Tibial artery (tissue), 4 donors: ENCODE results near the gene SYNDIG1.

Source experiments
- DNase-seq, 2 donors: peaks; one replicate each; pipeline ENCODE4 v3.0.0-alpha.2; 2019
- H3K27ac ChIP-seq, 2 donors: fragments of 200-600 bp; sonication (generic) in 1 of 2; 1 replicate in 1 of 2; 2 replicates in 1 of 2; pipeline ENCODE4 v1.5.1; 2018 to 2019; ENCODE audit warnings: mild to moderate bottlenecking in 1 of 2
- H3K27me3 ChIP-seq, 2 donors: fragments of 200-600 bp; sonication (generic) in 1 of 2; one replicate each; pipeline versions ENCODE4 v1.5.1 to v1.6.0; 2016 to 2019
- H3K36me3 ChIP-seq, 3 donors: fragments of 200-600 bp; sonication (generic) in 2 of 3; one replicate each; pipeline ENCODE4 v1.5.1; 2016 to 2019; ENCODE audit warnings: mild to moderate bottlenecking in 2 of 3
- H3K4me1 ChIP-seq, 4 donors: fragments of 200-600 bp; sonication (generic) in 2 of 4; 1 replicate in 3 of 4; 2 replicates in 1 of 4; pipeline ENCODE4 v1.5.1; 2016 to 2019
- H3K4me3 ChIP-seq, 2 donors: fragments of 200-600 bp; sonication (generic) in 1 of 2; 1 replicate in 1 of 2; 2 replicates in 1 of 2; pipeline ENCODE4 v1.5.1; 2018 to 2019; ENCODE audit warnings: mild to moderate bottlenecking in 2 of 2
- H3K9me3 ChIP-seq, 3 donors: fragments of 200-600 bp; sonication (generic) in 1 of 3; one replicate each; pipeline ENCODE4 v1.5.1; 2016 to 2019
- intact Hi-C: fragments of 100-400 bp; cut with DNase I; formaldehyde crosslinking; loops from one replicate; pipeline ENCODE4 v1.15.0; 2023; ENCODE audit warnings: low total_unique reads
- TF ChIP-seq, protein P1 (sequence below), 2 experiments: fragments of 200-600 bp in 1 of 2; fragments of 450-650 bp in 1 of 2; IDR thresholded peaks; one replicate each; pipeline ENCODE4 v1.5.1; 2017 to 2019; ENCODE audit warnings: antibody characterized with exemption in 2 of 2, mild to moderate bottlenecking in 1 of 2, moderate library complexity in 1 of 2

SYNDIG1 gene

GRCh38 chr20:24535941-24536730 lies 66.7 kb downstream of the SYNDIG1 start:
- Histone ChIP-seq H3K9me3 (no peaks in the 10 kb centered on the region), H3K27me3 (no peaks in the 10 kb centered on the region), H3K36me3 (no peaks in the 10 kb centered on the region), H3K4me3 (no peak overlapping the region), H3K4me1 (no peaks in the 10 kb centered on the region), H3K27ac (no peak overlapping the region)
- TF ChIP-seq, protein P1, sequence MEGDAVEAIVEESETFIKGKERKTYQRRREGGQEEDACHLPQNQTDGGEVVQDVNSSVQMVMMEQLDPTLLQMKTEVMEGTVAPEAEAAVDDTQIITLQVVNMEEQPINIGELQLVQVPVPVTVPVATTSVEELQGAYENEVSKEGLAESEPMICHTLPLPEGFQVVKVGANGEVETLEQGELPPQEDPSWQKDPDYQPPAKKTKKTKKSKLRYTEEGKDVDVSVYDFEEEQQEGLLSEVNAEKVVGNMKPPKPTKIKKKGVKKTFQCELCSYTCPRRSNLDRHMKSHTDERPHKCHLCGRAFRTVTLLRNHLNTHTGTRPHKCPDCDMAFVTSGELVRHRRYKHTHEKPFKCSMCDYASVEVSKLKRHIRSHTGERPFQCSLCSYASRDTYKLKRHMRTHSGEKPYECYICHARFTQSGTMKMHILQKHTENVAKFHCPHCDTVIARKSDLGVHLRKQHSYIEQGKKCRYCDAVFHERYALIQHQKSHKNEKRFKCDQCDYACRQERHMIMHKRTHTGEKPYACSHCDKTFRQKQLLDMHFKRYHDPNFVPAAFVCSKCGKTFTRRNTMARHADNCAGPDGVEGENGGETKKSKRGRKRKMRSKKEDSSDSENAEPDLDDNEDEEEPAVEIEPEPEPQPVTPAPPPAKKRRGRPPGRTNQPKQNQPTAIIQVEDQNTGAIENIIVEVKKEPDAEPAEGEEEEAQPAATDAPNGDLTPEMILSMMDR (IDR thresholded peaks at IDR 0.05): no peak
- DNase-seq: no peak
- intact Hi-C loops: no loop called here

DNA sequence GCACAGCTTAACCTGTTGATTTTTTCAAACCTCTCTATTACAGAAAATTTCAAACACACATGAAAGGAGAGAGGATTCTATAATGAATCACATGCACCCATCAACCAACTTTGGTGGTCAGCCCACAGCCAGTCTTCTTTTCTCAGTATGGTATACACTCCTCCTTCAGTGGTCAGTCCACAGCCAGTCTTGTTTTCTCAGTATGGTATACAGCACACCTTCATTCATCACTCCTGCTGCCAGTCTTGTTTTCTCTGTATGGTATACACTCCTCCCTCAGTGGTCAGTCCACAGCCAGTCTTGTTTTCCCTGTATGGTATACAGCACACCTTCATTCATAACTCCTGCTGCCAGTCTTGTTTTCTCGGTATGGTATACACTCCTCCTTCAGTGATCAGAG lies 67.8 kb downstream of the SYNDIG1 start:
- Histone ChIP-seq H3K36me3 (no peaks in the 10 kb centered on the region), H3K4me3 (no peak overlapping the region), H3K4me1 (no peaks in the 10 kb centered on the region), H3K9me3 (no peaks in the 10 kb centered on the region), H3K27me3 (no peaks in the 10 kb centered on the region), H3K27ac (no peak overlapping the region)
- no peak for DNase-seq
- TF ChIP-seq, protein P1 (IDR thresholded peaks at IDR 0.05): no peak
- intact Hi-C loops: no loop called here

- Histone ChIP-seq H3K4me3 (no peak overlapping the region), H3K4me1 (no peaks in the 10 kb centered on the region), H3K27ac (no peak overlapping the region), H3K36me3 (peaks cover 4 to 33% (median 11%) of the 10 kb centered on the region in 3 donors), H3K27me3 (no peaks in the 10 kb centered on the region), H3K9me3 (peaks cover 0 to 10% (median 0%) of the 10 kb centered on the region in 3 donors)
- TF ChIP-seq, protein P1 (IDR thresholded peaks at IDR 0.05): no peak
- no peak for DNase-seq
- intact Hi-C loops: no loop called here
Measured at GRCh38 chr20:24542721-24543120, 73.3 kb downstream of the SYNDIG1 start.

- Histone ChIP-seq H3K36me3 (peaks cover 4 to 38% (median 11%) of the 10 kb centered on the region in 3 donors), H3K4me3 (no peak overlapping the region), H3K27me3 (no peaks in the 10 kb centered on the region), H3K9me3 (peaks cover 0 to 10% (median 0%) of the 10 kb centered on the region in 3 donors), H3K27ac (no peak overlapping the region), H3K4me1 (no peaks in the 10 kb centered on the region)
- TF ChIP-seq, protein P1 (IDR thresholded peaks at IDR 0.05): no peak
- no peak for DNase-seq
- intact Hi-C loops: no loop called here
Measured at GRCh38 chr20:24543168-24543567, 73.7 kb downstream of the SYNDIG1 start.

DNA sequence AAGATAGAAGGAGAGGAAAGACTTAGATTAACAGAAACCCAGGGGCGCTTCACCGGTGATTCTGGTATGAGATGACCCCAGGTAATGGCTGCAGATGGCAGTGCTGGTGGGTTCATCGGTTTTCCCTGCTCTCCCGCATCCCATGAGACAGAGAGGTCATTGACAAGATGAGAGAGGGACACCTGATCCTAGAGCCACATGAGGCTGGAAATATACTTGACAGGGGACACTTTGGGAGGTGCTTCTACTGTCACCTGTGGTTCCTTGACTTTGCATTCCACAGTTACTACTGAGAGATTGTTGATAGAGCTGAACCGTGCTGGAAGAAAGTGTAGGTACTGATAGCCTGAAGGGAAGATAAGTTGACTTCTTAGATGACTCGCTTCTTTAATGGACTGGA lies 74.3 kb downstream of the SYNDIG1 start:
- intact Hi-C loops: no loop called here
- TF ChIP-seq, protein P1 (IDR thresholded peaks at IDR 0.05): no peak
- Histone ChIP-seq H3K4me1 (no peaks in the 10 kb centered on the region), H3K36me3 (peaks cover 4 to 38% (median 11%) of the 10 kb centered on the region in 3 donors), H3K9me3 (peaks cover 0 to 10% (median 0%) of the 10 kb centered on the region in 3 donors), H3K27me3 (no peaks in the 10 kb centered on the region), H3K27ac (no peak overlapping the region), H3K4me3 (no peak overlapping the region)
- DNase-seq: no peak
